HK-2 (cell line): ENCODE results near the gene ELP2.
"Not testable (repeated sequence)": the region's sequence is repeated elsewhere in the genome, so short reads cannot be mapped to it uniquely, and the experiment has no call there.

Source experiments
- DNase-seq: peaks from one replicate; pipeline ENCODE4 v3.0.0-alpha.2; 2018; ENCODE audit not compliant: unreplicated experiment

ELP2 gene

DNA sequence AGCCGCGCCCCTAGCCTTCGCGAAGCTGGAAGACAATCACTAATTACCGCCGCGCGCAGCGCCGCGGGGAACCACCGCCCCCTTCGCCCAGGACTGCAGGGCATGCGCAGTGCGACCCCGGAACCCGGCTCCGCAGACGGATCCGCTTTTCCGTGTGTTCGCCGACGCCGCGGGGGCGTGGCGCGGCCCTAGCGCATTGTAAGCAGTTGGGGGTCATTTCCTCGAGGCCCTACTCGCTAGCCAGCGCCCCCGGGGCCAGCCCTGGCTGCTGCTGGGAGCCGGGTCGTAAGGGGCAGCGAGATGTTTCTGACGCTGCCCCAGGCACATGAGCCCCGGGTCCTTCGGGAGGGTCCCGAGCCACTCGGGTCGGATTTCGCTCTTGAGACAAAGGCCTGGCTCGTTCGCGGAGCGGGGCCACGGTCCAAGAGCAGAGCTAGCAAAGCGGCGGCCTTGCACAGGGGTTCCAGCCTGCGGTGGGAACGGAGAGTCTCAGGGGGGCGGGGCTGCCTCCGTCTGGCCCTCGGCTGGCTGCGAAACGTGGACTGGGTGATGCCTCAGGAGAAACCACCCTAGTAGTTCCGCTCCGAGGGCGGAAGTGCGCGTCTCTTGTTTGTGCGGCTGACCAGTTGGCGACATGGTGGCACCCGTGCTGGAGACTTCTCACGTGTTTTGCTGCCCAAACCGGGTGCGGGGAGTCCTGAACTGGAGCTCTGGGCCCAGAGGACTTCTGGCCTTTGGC lies at the start of gene ELP2, which contains the start of gene SLC39A6:
ELP2 (plus strand) TSS at position 600 of the 739 bp plus-strand sequence; CDS start at position 635, 35 bp downstream.
SLC39A6 (minus strand) TSS at position 41 of the 739 bp plus-strand sequence. CDS start 2,333 bp downstream, outside the sequence.
- DNase-seq, result peak; percentile 85

DNA sequence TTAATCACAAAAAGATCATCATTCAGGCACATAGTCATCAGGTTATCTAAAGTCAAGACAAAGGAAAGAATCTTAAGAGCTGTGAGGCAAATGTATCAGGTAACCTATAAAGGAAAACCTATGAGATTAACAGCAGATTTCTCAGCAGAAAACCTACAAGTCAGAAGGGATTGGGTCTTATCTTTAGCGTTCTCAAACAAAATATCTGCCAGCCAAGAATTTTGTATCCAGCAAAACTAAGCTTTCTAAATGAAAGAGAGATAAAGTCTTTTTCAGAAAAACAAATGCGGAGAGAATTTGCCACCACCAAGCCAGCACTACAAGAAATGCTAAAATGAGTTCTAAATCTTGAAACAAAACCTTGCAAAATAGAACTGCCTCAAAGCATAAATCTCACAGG lies 48.6 kb upstream of the ELP2 start:
- DNase-seq, result not testable (repeated sequence)

GRCh38 chr18:36083729-36084128 lies 46.0 kb upstream of the ELP2 start:
- DNase-seq, result no peak

- no peak for DNase-seq
Observed at GRCh38 chr18:36085195-36085594, 44.5 kb upstream of the ELP2 start.

- DNase-seq, result no peak
Observed at GRCh38 chr18:36086186-36086585, 43.5 kb upstream of the ELP2 start.

DNA sequence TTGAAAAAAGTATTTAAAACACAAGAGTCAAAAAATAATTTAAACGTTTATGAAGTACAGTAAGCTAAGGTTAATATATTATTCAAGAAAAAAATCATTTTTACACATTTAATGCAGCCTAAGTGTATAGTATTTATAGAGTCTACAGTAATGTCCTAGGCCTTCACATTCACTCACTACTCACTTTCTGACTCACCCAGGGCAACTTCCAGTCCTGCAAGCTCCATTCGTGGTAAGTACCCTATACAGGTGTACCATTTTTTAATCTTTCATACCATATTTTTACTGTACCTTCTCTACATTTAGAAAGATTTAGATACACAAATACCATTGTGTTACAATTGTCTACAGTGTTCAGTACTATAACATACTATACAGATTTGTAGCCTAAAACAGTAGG lies 41.4 kb upstream of the ELP2 start:
- no peak for DNase-seq

GRCh38 chr18:36089001-36089400 lies 40.7 kb upstream of the ELP2 start:
- no peak for DNase-seq

- DNase-seq, result not testable (repeated sequence)
Observed at GRCh38 chr18:36092116-36092515, 37.6 kb upstream of the ELP2 start.

DNA sequence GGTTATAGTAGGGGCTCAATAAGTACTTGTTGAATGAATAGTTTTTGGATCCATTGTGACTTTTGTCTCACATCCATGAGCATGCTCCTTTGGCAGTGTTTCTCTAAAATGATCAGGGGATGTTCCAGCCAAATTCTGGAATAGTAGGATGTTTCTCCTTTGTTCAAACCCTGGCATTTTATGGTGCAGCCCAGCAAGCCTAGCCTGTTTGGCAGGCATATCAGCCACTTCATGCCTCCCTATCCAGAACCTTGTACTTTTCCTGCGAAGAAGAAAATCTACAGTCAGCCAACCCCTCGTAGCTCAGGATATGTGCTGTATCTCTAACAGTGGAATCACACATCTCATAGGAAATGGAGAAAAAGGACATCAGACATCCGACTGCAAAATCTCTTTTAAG lies 35.3 kb upstream of the ELP2 start:
- no peak for DNase-seq

DNA sequence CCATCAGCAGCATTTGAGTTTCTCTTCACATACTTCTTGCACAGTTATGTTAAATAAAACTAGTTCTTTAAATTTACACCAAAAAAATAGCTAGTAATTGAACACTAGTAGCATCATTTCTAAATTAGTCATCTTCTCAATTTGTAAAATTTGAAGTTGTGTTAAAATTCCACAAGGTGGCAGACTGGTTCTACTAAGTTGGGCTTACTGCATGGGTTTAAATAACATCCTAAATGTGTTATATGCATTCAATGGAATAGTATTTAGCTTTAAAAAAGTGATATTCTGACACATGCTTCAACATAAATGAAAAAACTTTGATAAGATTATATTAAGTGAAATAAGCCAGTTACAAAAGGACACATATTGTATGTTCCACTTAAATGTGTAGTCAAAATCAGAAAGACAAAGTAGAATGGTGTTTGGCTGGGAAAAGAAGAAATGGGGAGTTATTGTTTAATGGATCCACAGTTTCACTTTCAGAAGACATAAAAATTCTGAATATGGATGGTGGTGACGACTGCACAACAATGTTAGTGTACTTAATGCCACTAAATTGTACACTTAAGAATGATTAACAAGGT lies 33.7 kb upstream of the ELP2 start:
- DNase-seq, result no peak

- no peak for DNase-seq
Observed at GRCh38 chr18:36096955-36097354, 32.7 kb upstream of the ELP2 start.

DNA sequence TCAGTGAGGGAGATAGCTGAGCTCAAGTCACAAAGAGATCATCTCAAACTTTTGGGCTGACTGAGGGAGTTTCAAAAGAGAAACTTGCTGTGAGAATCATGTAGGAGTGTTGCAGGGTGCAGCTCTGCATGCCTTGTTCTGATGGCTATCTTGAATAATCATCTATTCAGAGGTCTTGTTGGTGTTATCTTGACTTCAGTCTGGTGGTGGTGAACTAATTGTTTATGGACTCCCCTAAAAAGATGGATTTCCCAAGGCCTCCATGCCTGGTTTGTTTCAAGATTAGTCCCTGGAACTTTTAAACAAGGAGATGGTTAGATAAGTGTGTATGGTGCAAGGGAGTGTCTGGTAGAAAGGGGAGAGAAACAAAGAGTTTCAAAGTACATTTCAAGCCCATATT lies 30.4 kb upstream of the ELP2 start:
- DNase-seq, result no peak

- no peak for DNase-seq
Observed at GRCh38 chr18:36101943-36102342, 27.8 kb upstream of the ELP2 start.

DNA sequence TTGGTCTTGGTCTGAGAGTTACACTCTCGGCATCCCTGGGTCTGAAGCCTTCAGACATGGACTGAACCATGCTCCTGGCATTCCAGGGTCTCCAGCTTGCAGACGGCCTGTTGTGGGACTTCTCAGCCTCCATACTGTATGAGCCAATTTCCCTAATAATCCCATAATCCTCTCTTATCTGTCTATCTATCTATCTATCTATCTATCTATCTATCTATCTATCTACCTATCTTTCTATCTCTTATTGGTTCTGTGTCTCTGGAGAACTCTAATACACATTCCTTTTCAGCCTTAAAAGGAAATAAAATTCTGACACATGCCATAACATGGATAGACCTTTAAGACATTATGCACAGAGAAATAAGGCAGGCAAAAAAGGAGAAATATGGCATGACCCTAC lies 24.9 kb upstream of the ELP2 start:
- no peak for DNase-seq

- no peak for DNase-seq
Observed at GRCh38 chr18:36107477-36107876, 22.2 kb upstream of the ELP2 start.

DNA sequence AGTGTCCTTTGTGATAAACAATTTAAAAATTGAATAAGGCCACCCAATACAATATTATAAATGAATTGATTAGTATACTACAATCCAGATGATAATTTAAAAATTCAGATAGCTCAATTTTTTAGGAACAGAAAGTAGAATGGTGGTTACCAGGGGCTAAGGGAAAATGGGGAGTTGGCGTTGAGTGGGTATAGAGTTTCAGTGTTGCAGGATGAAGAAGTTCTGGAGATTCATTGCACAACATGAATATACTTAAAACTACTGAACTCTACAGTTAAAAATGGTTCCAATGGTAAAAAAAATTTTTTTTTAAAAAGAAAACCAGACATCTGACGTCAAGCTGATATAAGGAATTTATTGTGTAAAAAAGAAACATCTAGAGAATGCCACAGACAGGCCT lies 21.5 kb upstream of the ELP2 start:
- no peak for DNase-seq

DNA sequence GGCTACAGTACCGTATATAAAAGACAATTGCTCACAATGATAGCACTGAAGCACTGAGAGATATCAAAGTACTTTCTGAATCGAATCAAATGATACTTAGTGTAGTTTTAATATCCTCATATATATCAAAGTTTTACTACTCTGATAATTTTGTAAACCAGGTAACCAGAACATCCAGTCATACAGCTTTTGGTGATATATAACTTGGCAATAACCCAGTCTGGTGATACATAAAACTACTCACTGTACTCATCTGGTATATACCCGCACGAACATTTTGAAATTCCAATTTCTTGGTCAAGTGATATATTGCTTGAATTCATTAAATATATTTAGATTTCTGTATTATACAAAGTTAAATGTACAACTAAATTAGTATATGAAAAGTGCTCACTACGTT lies 21.1 kb upstream of the ELP2 start:
- no peak for DNase-seq

GRCh38 chr18:36109737-36110136 lies 20.0 kb upstream of the ELP2 start:
- no peak for DNase-seq

GRCh38 chr18:36112302-36112701 lies 17.4 kb upstream of the ELP2 start:
- DNase-seq, result no peak

GRCh38 chr18:36114251-36114650 lies 15.4 kb upstream of the ELP2 start:
- DNase-seq, result no peak

GRCh38 chr18:36114738-36115137 lies 15.0 kb upstream of the ELP2 start:
- no peak for DNase-seq

DNA sequence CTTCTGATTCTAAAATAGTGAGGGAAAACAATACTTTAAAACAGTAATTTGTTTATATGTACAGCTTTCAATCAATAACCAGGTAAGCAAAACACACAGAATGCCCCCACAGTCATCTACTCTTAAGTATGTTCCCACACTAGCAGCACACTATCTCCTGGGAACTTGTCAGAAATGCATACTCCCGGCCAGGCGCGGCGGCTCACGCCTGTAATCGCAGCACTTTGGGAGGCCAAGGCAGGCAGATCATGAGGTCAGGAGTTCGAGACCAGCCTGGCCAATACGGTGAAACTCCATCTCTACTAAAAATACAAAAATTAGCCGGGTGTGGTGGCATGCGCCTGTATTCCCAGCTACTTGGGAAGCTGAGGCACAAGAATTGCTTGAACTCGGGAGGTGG lies 12.9 kb upstream of the ELP2 start:
- DNase-seq, result not testable (repeated sequence)

DNA sequence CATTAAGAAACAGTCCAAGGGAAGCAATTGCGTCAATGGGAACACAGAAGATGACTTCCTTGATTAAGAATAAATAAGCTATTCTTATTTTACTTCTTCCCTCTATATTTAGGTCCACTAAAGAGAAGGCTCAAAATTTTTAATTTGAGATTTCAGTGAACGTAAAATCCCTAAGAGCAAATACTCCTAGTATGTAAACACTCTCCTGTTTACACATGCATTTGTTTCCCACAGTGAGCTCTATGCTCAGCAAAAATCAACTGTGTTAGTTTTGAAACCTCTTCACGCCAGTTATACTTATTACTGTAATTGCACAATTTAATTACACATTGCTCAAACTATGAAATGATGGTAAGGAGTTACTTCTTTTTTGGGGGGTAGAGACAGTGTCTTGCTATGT lies 9.4 kb upstream of the ELP2 start:
- DNase-seq, result no peak

GRCh38 chr18:36124841-36125240 lies 4.9 kb upstream of the ELP2 start:
- DNase-seq, result no peak
